Epithelial cell of proximal tubule (primary cell): Measurements from ENCODE around the gene PLXNA4. TPM values are rescaled to one million over a fixed set of nuclear protein-coding genes. Genes with fewer than 3 reads are reported as not detected.

Experiments used
- DNase-seq: peaks from one replicate; pipeline ENCODE4 v3.0.0-alpha.2; 2011; ENCODE audit warnings: low read depth
- H3K4me3 ChIP-seq: 2 replicates; pipeline ENCODE4 v1.5.1; 2011; ENCODE audit warnings: low read depth, mild to moderate bottlenecking, low read length
- CTCF ChIP-seq: conservative IDR thresholded peaks from 2 replicates; pipeline ENCODE4 v1.5.1; 2012; ENCODE audit warnings: low read depth, mild to moderate bottlenecking, low read length
- total RNA-seq: library from RNA; depleted of rRNA; stranded (reverse); fragments of >200 nt; gene quantifications from 2 replicates; pipeline ENCODE4 v1.2.3, GENCODE V29; 2015

The PLXNA4 gene
- total RNA-seq, 1 donor from 2014 or later, result not detected

GRCh38 chr7:132500727-132501440 is 75.4 kb downstream of the PLXNA4 start:
- peak; percentile 1 for DNase-seq
- no peak overlapping the region for H3K4me3 ChIP-seq
- peak; percentile 55 for TF ChIP-seq CTCF

- no peak for DNase-seq
- no peak for TF ChIP-seq CTCF
- no peak overlapping the region for H3K4me3 ChIP-seq
Observed at GRCh38 chr7:132499487-132499886, 76.8 kb downstream of the PLXNA4 start.

GRCh38 chr7:132499065-132499464 is 77.2 kb downstream of the PLXNA4 start:
- no peak overlapping the region for H3K4me3 ChIP-seq
- no peak for TF ChIP-seq CTCF
- DNase-seq, result no peak

GRCh38 chr7:132498319-132498718 is 78.0 kb downstream of the PLXNA4 start:
- no peak for TF ChIP-seq CTCF
- DNase-seq, result no peak
- no peak overlapping the region for H3K4me3 ChIP-seq

GRCh38 chr7:132497098-132497497 is 79.2 kb downstream of the PLXNA4 start:
- H3K4me3 ChIP-seq, result no peak overlapping the region
- DNase-seq, result no peak
- TF ChIP-seq CTCF, result no peak

GRCh38 chr7:132495936-132496335 is 80.3 kb downstream of the PLXNA4 start:
- H3K4me3 ChIP-seq, result no peak overlapping the region
- no peak for DNase-seq
- TF ChIP-seq CTCF, result no peak

- no peak for DNase-seq
- H3K4me3 ChIP-seq, result no peak overlapping the region
- no peak for TF ChIP-seq CTCF
Observed at GRCh38 chr7:132494474-132494873, 81.8 kb downstream of the PLXNA4 start.
